Activated CD8-positive, alpha-beta memory T cell treated with anti-CD3 and anti-CD28 coated beads for 24 hours (primary cell): ENCODE data around the gene TTC39C.
"Not testable (repeated sequence)": the region's sequence is repeated elsewhere in the genome, so short reads cannot be mapped to it uniquely, and the experiment has no call there.

Experiments used
- DNase-seq: peaks from one replicate; pipeline ENCODE4 v3.0.0-alpha.2; 2020

Gene TTC39C

GRCh38 chr18:24018299-24018886, 3.8 kb downstream of the TTC39C start:
- DNase-seq, result no peak

GRCh38 chr18:24019641-24020331, 5.2 kb downstream of the TTC39C start:
- peak; percentile 73 for DNase-seq

- no peak for DNase-seq
Observed at GRCh38 chr18:24021505-24021904, 7.0 kb downstream of the TTC39C start.

GRCh38 chr18:24022161-24022560, 7.6 kb downstream of the TTC39C start:
- no peak for DNase-seq

GRCh38 chr18:24023185-24023814, 8.7 kb downstream of the TTC39C start:
- no peak for DNase-seq

- no peak for DNase-seq
Observed at GRCh38 chr18:24024425-24024824, 9.9 kb downstream of the TTC39C start.

GRCh38 chr18:24026457-24026856, 11.9 kb downstream of the TTC39C start:
- DNase-seq, result no peak

GRCh38 chr18:24027156-24027827, 12.7 kb downstream of the TTC39C start:
- DNase-seq, result no peak

GRCh38 chr18:24028946-24029345, 14.4 kb downstream of the TTC39C start:
- not testable (repeated sequence) for DNase-seq

GRCh38 chr18:24031318-24031717, 16.8 kb downstream of the TTC39C start:
- no peak for DNase-seq

GRCh38 chr18:24031916-24032315, 17.4 kb downstream of the TTC39C start:
- DNase-seq, result no peak

- no peak for DNase-seq
Observed at GRCh38 chr18:24033641-24034412, 19.3 kb downstream of the TTC39C start.

- no peak for DNase-seq
Observed at GRCh38 chr18:24035316-24035715, 20.8 kb downstream of the TTC39C start.

GRCh38 chr18:24039671-24040070, 25.1 kb downstream of the TTC39C start:
- DNase-seq, result no peak

GRCh38 chr18:24041691-24042090, 27.1 kb downstream of the TTC39C start:
- DNase-seq, result no peak

- no peak for DNase-seq
Observed at GRCh38 chr18:24043403-24043802, 28.8 kb downstream of the TTC39C start.

- DNase-seq, result no peak
Observed at GRCh38 chr18:24048261-24048660, 33.7 kb downstream of the TTC39C start.

- DNase-seq, result no peak
Observed at GRCh38 chr18:24049142-24049541, 34.6 kb downstream of the TTC39C start.

GRCh38 chr18:24051031-24051947, 36.7 kb downstream of the TTC39C start:
- DNase-seq, result no peak

- no peak for DNase-seq
Observed at GRCh38 chr18:24052053-24052452, 37.5 kb downstream of the TTC39C start.

- DNase-seq, result no peak
Observed at GRCh38 chr18:24053211-24053610, 38.7 kb downstream of the TTC39C start.

GRCh38 chr18:24054130-24054529, 39.6 kb downstream of the TTC39C start:
- DNase-seq, result no peak
